ENCODE results near the gene ZNF878.

ZNF878 gene

GRCh38 chr19:12034620-12035019, 18.1 kb downstream of the ZNF878 start:
- DNase-seq, result no peak

DNA sequence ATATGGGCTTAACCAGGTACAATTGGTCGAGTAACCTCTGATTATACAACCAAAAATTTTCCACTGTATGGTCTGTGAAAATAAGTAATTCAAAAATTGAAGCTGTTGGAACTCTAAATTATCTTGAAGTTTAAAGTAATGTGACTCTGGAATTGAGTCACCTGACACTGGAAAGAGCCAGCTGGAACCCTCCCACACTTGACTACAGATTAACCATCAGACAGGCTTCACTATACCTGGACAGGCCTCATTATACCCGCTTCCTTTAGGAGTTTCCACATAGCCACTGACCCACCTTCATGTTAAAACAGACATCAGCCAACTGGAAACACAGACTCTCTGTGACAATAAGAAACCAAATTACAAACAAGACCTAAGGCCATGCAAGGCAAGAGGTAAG, 18.6 kb downstream of the ZNF878 start:
- DNase-seq, result no peak

GRCh38 chr19:12015753-12016116, 37.0 kb downstream of the ZNF878 start:
- DNase-seq, result no peak

GRCh38 chr19:12015015-12015752, 37.6 kb downstream of the ZNF878 start:
- DNase-seq, result no peak

DNA sequence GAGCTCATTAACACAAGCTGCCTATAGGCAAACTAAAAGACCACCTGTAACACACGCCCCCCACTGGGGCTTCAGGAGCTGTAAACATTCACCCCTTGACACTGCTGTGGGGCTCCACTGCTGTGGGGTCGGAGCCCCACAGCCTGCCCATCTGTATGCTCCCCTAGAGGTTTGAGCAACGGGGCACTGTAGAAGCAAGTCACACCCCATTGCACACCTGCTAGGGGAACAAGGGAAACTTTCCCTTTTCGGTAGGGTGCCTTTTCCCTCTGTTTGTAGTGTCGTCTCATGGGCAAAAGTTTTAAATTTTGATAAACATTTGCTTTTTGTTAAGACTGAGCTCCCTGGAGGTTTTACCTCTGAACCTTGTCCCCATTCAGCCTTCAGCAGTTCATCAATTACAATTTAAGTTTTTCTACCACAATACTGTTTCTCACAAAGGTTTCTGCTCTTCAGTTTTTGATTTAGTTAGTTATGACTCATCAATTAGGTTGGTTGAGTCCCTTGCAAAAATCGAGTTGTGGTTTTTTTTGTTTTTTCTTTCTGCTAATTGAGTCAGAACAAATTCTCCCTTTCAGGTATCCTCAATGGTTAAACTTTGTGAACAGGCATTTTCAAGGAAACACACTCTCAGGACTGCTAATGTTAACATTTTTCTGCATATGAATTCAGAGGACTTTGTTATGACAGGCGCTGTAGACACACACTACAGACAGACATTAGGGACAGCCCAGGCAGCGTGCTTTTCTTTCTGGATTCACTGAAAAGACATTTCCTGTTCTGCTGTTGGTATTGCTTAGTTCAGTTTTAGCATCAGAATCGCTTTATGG, 52.4 kb downstream of the ZNF878 start:
- DNase-seq, result no peak

DNA sequence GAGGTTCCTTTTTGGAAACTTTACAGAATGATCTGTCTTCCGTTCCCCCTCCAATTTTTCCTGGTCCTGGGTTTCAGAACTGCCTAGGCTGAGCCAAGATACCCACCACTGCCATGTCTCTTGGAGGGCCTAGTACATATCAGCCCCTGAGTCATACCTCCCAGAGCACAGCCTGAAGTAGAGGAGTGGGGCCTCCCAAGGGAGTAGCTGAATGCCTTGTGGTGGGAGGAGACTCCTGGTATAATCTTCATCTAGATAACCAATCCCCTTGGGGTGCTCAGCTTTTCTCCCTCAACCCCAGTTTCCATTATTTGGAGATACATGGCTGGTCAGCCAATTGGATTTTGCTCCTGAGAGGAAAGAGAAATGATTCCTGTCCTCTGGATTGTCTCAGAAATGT, 57.6 kb downstream of the ZNF878 start:
- no peak for DNase-seq
